KMS-11 (cell line): Measurements from ENCODE around the gene SYNPR.

Experiments used
- H2AFZ ChIP-seq: fragments of 200-600 bp; sonication (generic); 2 replicates; pipeline ENCODE4 v1.6.1; 2016; ENCODE audit warnings: antibody characterized with exemption, mixed run types, low read depth
- H3K27ac ChIP-seq: fragments of 200-600 bp; sonication (generic); 2 replicates; pipeline ENCODE4 v1.6.1; 2016; ENCODE audit warnings: mild to moderate bottlenecking, mixed run types
- H3K27me3 ChIP-seq: fragments of 200-600 bp; sonication (generic); 2 replicates; pipeline ENCODE4 v1.6.1; 2017; ENCODE audit warnings: mild to moderate bottlenecking, low read depth, mixed run types, moderate library complexity; ENCODE audit not compliant: insufficient read depth
- H3K36me3 ChIP-seq: fragments of 200-600 bp; sonication (generic); 2 replicates; pipeline ENCODE4 v1.6.1; 2017; ENCODE audit warnings: mild to moderate bottlenecking, mixed run types; ENCODE audit not compliant: insufficient read depth
- H3K4me1 ChIP-seq: fragments of 200-600 bp; sonication (generic); 2 replicates; pipeline ENCODE4 v1.6.1; 2016; ENCODE audit warnings: mild to moderate bottlenecking, low read depth, mixed run types; ENCODE audit not compliant: poor library complexity, severe bottlenecking
- H3K4me2 ChIP-seq: fragments of 200-600 bp; sonication (generic); 2 replicates; pipeline ENCODE4 v1.7.0; 2016; ENCODE audit warnings: mild to moderate bottlenecking, mixed run types
- H3K4me3 ChIP-seq: fragments of 200-600 bp; sonication (generic); IDR thresholded peaks from 2 replicates; pipeline ENCODE4 v1.6.1; 2017; ENCODE audit warnings: low read depth, low read length, mixed read lengths; ENCODE audit not compliant: insufficient read depth
- H3K79me2 ChIP-seq: fragments of 200-600 bp; sonication (generic); 2 replicates; pipeline ENCODE4 v1.6.1; 2016; ENCODE audit warnings: low read depth, mixed run types; ENCODE audit not compliant: insufficient read depth
- H3K9ac ChIP-seq: fragments of 200-600 bp; sonication (generic); 2 replicates; pipeline ENCODE4 v1.6.1; 2016; ENCODE audit warnings: mild to moderate bottlenecking, mixed run types
- H4K20me1 ChIP-seq: fragments of 200-600 bp; sonication (generic); 2 replicates; pipeline ENCODE4 v1.6.1; 2016; ENCODE audit warnings: mild to moderate bottlenecking, mixed run types; ENCODE audit not compliant: insufficient read depth
- TF ChIP-seq, protein P1 (sequence below): fragments of 200-600 bp; sonication (generic); conservative IDR thresholded peaks from 2 replicates; pipeline ENCODE4 v1.6.1; 2017; ENCODE audit warnings: low read depth, mild to moderate bottlenecking, antibody characterized with exemption, low read length, moderate library complexity, mixed read lengths

Gene SYNPR

DNA sequence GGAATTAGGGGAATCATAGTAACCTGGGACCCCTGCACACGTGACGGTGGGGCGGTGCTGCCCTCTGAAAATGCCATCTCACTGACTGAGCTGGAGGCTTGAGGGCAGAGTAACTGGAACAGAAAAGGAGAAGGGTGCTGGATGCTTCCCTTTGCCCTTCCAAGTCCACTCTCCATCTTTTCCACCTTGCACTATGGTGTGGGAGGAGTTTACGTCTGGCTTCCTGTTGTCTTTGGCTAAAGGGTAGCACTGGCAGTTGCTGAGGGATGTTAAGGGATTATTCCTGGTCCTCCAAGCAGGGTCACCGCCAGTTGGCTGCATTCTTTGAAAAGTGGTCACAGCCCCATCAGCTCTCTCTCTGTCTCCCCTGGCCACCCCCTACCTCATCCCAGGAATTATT, 245.0 kb downstream of the SYNPR start:
- H3K79me2 ChIP-seq: no peaks in the 10 kb centered on the region
- H3K27ac ChIP-seq: no peak overlapping the region
- H3K4me3 ChIP-seq: no peak overlapping the region
- no peaks in the 10 kb centered on the region for H3K27me3 ChIP-seq
- no peak overlapping the region for H3K9ac ChIP-seq
- no peak overlapping the region for H2AFZ ChIP-seq
- H4K20me1 ChIP-seq: no peaks in the 10 kb centered on the region
- no peaks in the 10 kb centered on the region for H3K4me1 ChIP-seq
- TF ChIP-seq, protein P1, sequence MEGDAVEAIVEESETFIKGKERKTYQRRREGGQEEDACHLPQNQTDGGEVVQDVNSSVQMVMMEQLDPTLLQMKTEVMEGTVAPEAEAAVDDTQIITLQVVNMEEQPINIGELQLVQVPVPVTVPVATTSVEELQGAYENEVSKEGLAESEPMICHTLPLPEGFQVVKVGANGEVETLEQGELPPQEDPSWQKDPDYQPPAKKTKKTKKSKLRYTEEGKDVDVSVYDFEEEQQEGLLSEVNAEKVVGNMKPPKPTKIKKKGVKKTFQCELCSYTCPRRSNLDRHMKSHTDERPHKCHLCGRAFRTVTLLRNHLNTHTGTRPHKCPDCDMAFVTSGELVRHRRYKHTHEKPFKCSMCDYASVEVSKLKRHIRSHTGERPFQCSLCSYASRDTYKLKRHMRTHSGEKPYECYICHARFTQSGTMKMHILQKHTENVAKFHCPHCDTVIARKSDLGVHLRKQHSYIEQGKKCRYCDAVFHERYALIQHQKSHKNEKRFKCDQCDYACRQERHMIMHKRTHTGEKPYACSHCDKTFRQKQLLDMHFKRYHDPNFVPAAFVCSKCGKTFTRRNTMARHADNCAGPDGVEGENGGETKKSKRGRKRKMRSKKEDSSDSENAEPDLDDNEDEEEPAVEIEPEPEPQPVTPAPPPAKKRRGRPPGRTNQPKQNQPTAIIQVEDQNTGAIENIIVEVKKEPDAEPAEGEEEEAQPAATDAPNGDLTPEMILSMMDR: no peak
- H3K36me3 ChIP-seq: no peaks in the 10 kb centered on the region
- H3K4me2 ChIP-seq: no peak overlapping the region

DNA sequence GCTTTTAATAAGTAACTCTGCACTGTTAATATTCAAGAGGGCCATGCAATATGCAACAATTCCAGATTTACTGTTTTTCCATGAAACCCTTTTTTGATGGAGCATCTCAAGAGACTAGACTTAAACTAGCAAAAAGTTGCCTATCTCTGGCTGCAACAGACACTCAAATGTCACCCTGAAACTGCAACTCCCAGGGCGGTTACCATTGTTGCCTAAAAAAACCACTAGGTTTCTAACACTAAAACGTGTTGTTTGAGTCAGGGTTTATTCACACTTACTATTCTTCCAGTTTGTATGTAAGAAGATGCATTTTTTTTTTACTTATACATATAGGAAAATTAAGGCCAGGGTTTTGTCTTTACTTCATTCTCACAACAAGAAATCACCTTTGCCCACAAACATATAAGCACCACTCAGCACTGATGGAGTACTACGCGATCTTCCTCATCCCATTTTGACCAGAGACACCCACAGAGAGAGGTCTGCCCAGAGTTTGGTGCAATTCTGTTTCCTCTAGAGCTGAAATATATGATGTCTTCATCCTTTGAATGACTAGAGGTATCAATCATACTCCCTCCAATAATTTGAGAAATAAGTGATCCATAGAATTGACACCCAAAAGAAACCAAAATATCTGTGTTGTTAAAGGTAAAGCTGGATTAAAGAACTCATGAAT, 250.4 kb downstream of the SYNPR start:
- H4K20me1 ChIP-seq: no peaks in the 10 kb centered on the region
- H3K4me2 ChIP-seq: no peak overlapping the region
- H3K79me2 ChIP-seq: no peaks in the 10 kb centered on the region
- TF ChIP-seq, protein P1: no peak
- no peaks in the 10 kb centered on the region for H3K27me3 ChIP-seq
- no peak overlapping the region for H3K27ac ChIP-seq
- H3K9ac ChIP-seq: no peak overlapping the region
- no peaks in the 10 kb centered on the region for H3K36me3 ChIP-seq
- H3K4me3 ChIP-seq: no peak overlapping the region
- no peaks in the 10 kb centered on the region for H3K4me1 ChIP-seq
- no peak overlapping the region for H2AFZ ChIP-seq

DNA sequence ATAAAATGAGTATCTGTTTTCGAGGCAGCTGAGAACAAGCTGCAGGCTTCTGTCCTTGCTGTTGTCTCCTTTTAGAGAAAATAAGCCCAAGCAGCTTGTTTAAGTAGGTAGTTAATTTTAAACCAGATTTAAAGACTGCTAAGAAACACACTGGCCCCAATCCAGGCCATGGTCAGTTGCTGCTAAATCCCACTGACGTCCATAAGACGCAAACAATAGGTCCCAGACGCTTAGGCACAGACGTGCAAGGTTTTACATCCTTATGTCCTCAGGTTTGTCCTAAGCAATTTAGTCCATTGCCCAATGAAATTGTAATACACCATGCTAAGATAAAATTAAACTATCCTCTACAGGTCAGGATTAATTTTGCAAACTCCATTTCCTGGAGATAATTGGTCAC, 254.4 kb downstream of the SYNPR start:
- no peaks in the 10 kb centered on the region for H3K36me3 ChIP-seq
- H3K9ac ChIP-seq: no peak overlapping the region
- H4K20me1 ChIP-seq: no peaks in the 10 kb centered on the region
- no peak overlapping the region for H3K4me3 ChIP-seq
- H3K27ac ChIP-seq: no peak overlapping the region
- no peaks in the 10 kb centered on the region for H3K4me1 ChIP-seq
- no peaks in the 10 kb centered on the region for H3K79me2 ChIP-seq
- no peak overlapping the region for H2AFZ ChIP-seq
- H3K4me2 ChIP-seq: no peak overlapping the region
- TF ChIP-seq, protein P1: no peak
- H3K27me3 ChIP-seq: no peaks in the 10 kb centered on the region

DNA sequence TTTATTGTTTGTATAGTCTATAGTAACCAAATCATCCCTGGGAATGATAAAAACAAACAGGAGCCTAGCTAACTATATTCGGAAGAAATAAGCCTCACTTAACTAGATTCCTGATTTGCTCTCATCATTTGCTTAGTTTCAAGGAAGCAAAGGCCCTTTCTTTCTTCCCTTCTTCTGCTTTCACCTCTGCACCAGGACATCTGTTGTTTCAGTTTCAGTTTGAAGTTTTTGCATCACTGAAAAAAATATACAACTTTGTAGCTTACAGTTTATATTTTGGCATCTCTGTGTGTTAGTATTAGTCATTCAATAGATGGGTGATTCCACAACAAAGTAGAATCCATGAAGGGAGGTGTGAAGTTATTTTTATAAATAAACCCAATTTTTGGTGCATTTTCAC, 260.8 kb downstream of the SYNPR start:
- H2AFZ ChIP-seq: no peak overlapping the region
- H3K4me3 ChIP-seq: no peak overlapping the region

More for the DNA sequence above, 260.8 kb downstream of the SYNPR start:
- H4K20me1 ChIP-seq: no peaks in the 10 kb centered on the region
- H3K4me2 ChIP-seq: no peak overlapping the region
- no peaks in the 10 kb centered on the region for H3K79me2 ChIP-seq
- H3K27me3 ChIP-seq: no peaks in the 10 kb centered on the region
- H3K27ac ChIP-seq: no peak overlapping the region
- H3K36me3 ChIP-seq: no peaks in the 10 kb centered on the region
- H3K4me1 ChIP-seq: no peaks in the 10 kb centered on the region
- H3K9ac ChIP-seq: no peak overlapping the region
- TF ChIP-seq, protein P1: no peak
